Muscle of leg (tissue), 11 donors: ENCODE results near the gene MBNL1. TPM values are rescaled to one million over a fixed set of nuclear protein-coding genes. Genes with fewer than 3 reads are reported as not detected.

Experiments
- DNase-seq: peaks from one replicate; pipeline ENCODE4 v3.0.0; 2013
- H3K27ac ChIP-seq: one replicate; pipeline ENCODE4 v1.5.1; 2013; ENCODE audit warnings: mild to moderate bottlenecking, low read length, control low read depth
- H3K27me3 ChIP-seq: one replicate; pipeline ENCODE4 v1.6.1; 2013; ENCODE audit warnings: low read length; ENCODE audit not compliant: control insufficient read depth, insufficient read depth
- H3K36me3 ChIP-seq: one replicate; pipeline ENCODE4 v1.6.1; 2013; ENCODE audit warnings: low read length; ENCODE audit not compliant: control insufficient read depth, insufficient read depth
- H3K4me1 ChIP-seq: one replicate; pipeline ENCODE4 v1.6.1; 2013; ENCODE audit warnings: low read length; ENCODE audit not compliant: control insufficient read depth, insufficient read depth
- H3K4me3 ChIP-seq: one replicate; pipeline ENCODE4 v1.5.1; 2013; ENCODE audit warnings: low read length, control low read depth
- H3K9me3 ChIP-seq: replicated peaks from 2 replicates; pipeline ENCODE4 v1.6.1; 2013; ENCODE audit warnings: low read depth, low read length; ENCODE audit not compliant: control insufficient read depth
- WGBS: methylation state at CpG from one replicate; pipeline ENCODE4 v1.1.5; 2013; ENCODE audit warnings: missing lambda C conversion rate; ENCODE audit not compliant: insufficient coverage; 5-methylcytosine and 5-hydroxymethylcytosine counted together
- polyA plus RNA-seq, 8 donors: library from polyadenylated mRNA; unstranded; fragments of 120-200 nt; gene quantifications; one replicate each; pipeline versions ENCODE4 v1.2.1 to v1.2.3, GENCODE V29; 2013; ENCODE audit warnings: inconsistent platforms in 1 of 8, low replicate concordance in 1 of 8; ENCODE audit not compliant: insufficient read length in 8 of 8, insufficient read depth in 1 of 8
- total RNA-seq: library from RNA; stranded (reverse); fragments of 120-200 nt; gene quantifications from one replicate; pipeline ENCODE4 v1.2.4, GENCODE V29; 2013

The MBNL1 gene
- total and polyA plus RNA-seq, 9 donors: 37.6 to 87.4 (median 51.5) TPM

DNA sequence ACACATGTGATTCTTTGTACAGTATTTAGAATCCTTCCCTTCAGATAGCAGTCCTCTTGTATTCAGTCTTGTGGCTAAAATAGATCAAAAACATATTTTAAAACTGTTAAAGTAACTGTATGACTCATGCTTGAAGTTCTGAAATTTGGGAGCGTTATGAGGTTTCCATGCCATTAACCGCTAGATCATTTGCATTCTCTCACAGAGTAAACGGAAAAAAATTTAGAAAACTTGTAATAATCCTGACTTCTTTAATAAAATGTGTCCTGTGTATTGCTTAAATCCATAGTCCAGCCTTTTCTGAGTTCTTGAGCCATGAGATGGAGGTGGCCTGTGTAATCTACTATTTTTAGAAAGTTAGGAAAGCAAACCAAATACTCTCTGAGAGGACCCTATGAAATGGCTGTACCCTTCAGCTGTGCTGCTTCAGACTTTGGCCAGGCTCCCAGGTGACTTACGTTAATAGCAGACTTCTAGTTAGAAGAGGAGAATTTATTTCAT is 33.8 kb downstream of the MBNL1 start:
- H3K4me3 ChIP-seq: no peak overlapping the region
- peaks cover 7% of the 10 kb centered on the region for H3K36me3 ChIP-seq
- H3K9me3 ChIP-seq: no peaks in the 10 kb centered on the region
- H3K27me3 ChIP-seq: no peaks in the 10 kb centered on the region
- H3K27ac ChIP-seq: peak overlapping the region; percentile 71
- peak; percentile 87 for DNase-seq
- WGBS: no CpG with 5 or more reads among the region's 4 CpGs
- H3K4me1 ChIP-seq: peaks cover 10% of the 10 kb centered on the region

DNA sequence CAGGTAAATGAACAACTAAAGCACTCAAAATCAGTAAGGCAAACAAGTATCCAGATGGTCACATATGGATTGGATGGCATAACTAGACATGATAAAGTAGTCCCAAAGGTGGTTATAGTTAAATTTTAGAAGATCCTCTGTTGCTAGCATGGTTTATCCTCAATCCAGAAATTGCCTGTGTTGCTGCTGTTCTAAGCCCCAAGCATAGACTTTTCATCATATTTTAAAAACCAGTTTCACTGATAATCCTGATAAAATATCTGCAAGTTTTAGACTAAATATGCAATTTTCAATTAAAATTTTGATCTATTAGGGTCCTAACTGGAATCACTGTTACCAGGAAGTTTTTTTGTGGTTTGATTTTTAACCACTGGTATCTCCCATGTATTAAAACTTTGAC is 35.4 kb downstream of the MBNL1 start:
- Histone ChIP-seq H3K36me3 (peaks cover 7% of the 10 kb centered on the region), H3K9me3 (no peaks in the 10 kb centered on the region), H3K4me1 (peaks cover 8% of the 10 kb centered on the region), H3K27ac (no peak overlapping the region), H3K27me3 (no peaks in the 10 kb centered on the region), H3K4me3 (no peak overlapping the region)
- no peak for DNase-seq

DNA sequence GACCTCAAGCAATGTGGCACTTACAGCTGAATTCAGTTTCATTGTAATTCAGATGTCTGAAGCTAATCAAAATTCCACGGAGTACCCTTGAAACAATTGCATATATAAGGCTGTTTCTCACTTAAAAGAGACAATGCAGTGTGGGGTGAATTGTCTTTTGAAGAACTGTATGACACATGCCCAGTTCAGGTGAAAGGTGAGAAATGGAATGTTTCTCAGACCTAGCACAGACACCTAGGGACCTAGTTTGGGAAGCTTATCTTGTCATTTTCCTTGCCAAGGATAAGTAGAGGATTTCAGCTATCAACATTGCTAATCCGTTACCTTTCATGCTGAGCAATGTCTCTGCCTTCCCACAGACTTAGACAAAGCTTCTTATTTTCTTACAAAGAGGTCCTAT is 36.3 kb downstream of the MBNL1 start:
- no peak for DNase-seq
- no CpG with 5 or more reads among the region's 2 CpGs for WGBS
- H3K4me1 ChIP-seq: peaks cover 5% of the 10 kb centered on the region
- no peaks in the 10 kb centered on the region for H3K9me3 ChIP-seq
- H3K27ac ChIP-seq: no peak overlapping the region
- no peaks in the 10 kb centered on the region for H3K27me3 ChIP-seq
- no peak overlapping the region for H3K4me3 ChIP-seq
- peaks cover 4% of the 10 kb centered on the region for H3K36me3 ChIP-seq

DNA sequence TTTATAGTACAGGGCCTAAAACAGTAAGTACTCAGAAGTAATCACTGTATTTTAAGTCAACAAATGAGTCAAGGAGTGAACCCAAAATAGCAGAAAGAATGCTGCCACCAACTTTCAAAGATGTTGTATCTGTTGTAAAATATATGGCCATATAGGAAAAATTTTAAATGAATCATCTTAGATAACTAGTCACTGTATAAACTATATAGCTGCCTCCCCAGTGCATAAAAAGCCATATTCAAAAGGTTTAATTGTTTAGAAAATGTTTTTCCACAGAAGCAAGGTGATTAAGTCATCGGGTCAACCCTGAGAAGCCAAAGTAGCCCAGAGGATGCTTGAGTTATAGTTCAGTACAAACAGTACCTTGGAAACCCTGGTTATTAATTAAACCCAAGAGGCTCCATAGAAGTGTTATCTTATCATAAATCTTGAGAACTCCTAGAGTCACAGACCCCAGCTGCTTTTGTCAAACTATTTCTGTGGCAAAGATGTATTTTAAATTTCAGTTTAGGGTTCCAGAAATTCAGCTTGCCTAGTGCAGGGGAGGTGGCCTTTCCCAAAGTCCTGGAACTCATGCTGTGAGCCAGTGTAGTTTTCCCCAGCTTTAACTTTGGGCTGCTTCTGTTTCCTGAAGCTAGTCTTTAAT is 39.2 kb downstream of the MBNL1 start:
- Histone ChIP-seq H3K36me3 (no peaks in the 10 kb centered on the region), H3K9me3 (no peaks in the 10 kb centered on the region), H3K4me3 (no peak overlapping the region), H3K4me1 (peaks cover 2% of the 10 kb centered on the region), H3K27ac (no peak overlapping the region), H3K27me3 (no peaks in the 10 kb centered on the region)
- no CpG with 5 or more reads among the region's 1 CpG for WGBS
- DNase-seq: no peak

DNA sequence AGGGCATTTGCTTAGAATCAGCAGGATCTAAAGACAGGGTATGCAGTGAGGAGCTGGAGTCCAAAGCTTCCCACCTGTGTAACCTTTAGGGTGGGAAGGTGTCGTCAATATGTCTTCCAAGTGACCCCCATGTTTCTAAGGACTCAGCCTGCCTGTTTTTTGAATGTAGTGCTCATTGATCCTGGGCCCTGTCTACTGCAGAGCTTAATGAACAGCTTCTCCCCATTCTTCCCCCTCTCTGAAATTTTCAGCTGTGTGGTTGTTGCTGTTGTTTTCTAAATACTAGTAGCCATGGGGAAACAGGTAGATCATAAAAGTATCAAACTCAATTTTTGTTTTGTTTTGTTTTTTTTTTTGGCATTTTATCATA is 39.7 kb downstream of the MBNL1 start:
- Histone ChIP-seq H3K9me3 (no peaks in the 10 kb centered on the region), H3K4me3 (no peak overlapping the region), H3K27me3 (no peaks in the 10 kb centered on the region), H3K36me3 (no peaks in the 10 kb centered on the region), H3K27ac (no peak overlapping the region), H3K4me1 (peaks cover 2% of the 10 kb centered on the region)
- no peak for DNase-seq
- WGBS: 100% methylated on average over 1 of the region's 1 CpG

DNA sequence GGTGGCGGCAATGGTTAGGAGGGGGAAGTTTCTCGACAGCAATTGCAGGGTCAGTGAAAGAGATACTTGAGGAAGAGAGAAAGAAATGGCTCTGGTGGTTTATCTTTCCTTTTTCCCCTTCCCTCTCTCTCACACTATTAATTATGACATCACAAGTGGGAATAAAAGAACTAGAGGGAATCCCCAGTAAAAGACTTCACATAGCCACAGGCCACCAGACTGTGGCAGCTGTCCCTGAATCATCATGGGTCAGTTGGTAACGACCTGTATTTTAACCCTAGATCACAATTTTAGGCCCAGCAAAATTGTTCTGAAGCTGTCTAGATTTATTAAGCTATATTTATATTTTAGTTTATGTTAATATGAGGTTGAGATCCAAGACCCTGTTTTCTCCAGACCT is 40.3 kb downstream of the MBNL1 start:
- peaks cover 2% of the 10 kb centered on the region for H3K4me1 ChIP-seq
- no peaks in the 10 kb centered on the region for H3K27me3 ChIP-seq
- H3K4me3 ChIP-seq: no peak overlapping the region
- no peak overlapping the region for H3K27ac ChIP-seq
- H3K36me3 ChIP-seq: no peaks in the 10 kb centered on the region
- H3K9me3 ChIP-seq: no peaks in the 10 kb centered on the region
- DNase-seq: no peak
- WGBS: no CpG with 5 or more reads among the region's 3 CpGs

DNA sequence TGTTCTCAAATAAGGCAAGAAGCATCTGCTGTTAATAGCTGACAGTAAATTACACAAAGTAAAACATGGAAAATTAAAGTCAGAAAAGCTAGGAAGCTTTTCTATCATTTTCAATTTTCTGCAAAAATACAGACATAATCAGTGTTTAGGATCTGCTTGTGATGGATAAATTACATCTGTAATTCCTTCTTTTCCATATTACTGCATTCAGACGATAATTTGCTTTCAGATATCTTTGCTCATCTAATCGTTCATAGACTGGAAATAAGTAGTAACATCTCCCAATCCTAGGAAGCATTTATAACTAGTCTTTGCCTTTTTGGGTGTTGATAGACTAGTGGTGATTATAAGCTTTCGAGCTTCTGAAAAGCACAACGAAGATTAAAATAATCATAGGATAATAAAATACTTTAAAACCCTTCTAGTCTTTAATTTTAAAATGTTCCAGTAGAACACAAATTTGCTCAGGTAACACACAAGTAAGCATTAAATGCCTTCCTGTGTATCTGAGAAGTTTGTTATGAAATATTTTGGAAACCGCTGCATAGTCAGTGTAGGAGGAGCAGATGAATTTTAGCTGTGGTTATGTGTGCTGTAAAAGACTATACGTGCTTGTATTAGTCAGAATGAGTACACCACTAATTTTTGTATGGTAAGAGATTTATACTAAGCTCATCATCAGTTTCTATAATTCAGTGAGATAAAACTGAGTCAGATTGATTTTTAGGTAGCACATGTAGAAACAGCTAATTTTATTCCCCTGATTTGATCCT is 41.0 kb downstream of the MBNL1 start:
- no CpG with 5 or more reads among the region's 6 CpGs for WGBS
- H3K4me1 ChIP-seq: peaks cover 2% of the 10 kb centered on the region
- H3K36me3 ChIP-seq: no peaks in the 10 kb centered on the region
- no peaks in the 10 kb centered on the region for H3K27me3 ChIP-seq
- no peak overlapping the region for H3K4me3 ChIP-seq
- no peak overlapping the region for H3K27ac ChIP-seq
- no peaks in the 10 kb centered on the region for H3K9me3 ChIP-seq
- DNase-seq: no peak

DNA sequence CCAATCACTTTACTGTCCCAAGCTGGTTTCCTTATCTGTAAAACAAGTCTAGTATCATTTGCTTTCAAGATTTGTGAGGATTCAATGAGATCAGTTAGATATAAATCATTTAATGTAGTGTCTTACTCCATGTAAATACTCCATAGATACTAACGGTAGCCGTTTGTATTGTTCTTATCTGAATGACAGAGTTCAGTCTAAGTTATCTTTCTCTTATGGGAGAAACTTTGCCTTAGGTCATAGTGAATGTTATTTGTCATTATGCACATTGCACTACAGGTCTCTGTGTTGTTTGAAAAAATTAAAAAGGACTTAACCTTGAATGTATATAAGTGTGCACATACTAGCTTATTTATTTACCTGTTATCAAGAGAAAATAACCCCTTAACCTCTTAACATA is 44.7 kb downstream of the MBNL1 start:
- DNase-seq: no peak
- H3K27me3 ChIP-seq: no peaks in the 10 kb centered on the region
- H3K27ac ChIP-seq: no peak overlapping the region
- no peaks in the 10 kb centered on the region for H3K36me3 ChIP-seq
- H3K9me3 ChIP-seq: no peaks in the 10 kb centered on the region
- no CpG with 5 or more reads among the region's 2 CpGs for WGBS
- H3K4me1 ChIP-seq: peaks cover under 1% of the 10 kb centered on the region
- no peak overlapping the region for H3K4me3 ChIP-seq

DNA sequence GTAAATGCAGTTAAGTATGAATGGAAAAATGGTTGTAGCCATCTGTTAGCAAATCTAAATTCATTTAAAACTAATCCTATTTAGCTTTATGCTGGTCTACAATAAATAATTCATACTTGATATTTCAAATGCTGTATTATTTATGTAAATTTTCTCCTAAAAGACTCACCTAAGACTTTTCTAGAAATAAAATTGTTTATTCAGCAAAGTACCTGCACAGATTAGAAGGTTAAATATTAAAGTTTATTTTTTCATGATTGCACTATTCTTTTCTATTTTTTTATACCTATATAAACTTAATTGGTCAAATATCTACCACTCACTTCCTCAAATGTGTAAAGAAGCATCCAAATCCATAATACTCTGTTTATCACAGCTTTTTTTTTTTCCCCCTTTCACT is 45.2 kb downstream of the MBNL1 start:
- no peak for DNase-seq
- Histone ChIP-seq H3K27ac (no peak overlapping the region), H3K4me3 (no peak overlapping the region), H3K36me3 (no peaks in the 10 kb centered on the region), H3K4me1 (no peaks in the 10 kb centered on the region), H3K9me3 (no peaks in the 10 kb centered on the region), H3K27me3 (no peaks in the 10 kb centered on the region)

DNA sequence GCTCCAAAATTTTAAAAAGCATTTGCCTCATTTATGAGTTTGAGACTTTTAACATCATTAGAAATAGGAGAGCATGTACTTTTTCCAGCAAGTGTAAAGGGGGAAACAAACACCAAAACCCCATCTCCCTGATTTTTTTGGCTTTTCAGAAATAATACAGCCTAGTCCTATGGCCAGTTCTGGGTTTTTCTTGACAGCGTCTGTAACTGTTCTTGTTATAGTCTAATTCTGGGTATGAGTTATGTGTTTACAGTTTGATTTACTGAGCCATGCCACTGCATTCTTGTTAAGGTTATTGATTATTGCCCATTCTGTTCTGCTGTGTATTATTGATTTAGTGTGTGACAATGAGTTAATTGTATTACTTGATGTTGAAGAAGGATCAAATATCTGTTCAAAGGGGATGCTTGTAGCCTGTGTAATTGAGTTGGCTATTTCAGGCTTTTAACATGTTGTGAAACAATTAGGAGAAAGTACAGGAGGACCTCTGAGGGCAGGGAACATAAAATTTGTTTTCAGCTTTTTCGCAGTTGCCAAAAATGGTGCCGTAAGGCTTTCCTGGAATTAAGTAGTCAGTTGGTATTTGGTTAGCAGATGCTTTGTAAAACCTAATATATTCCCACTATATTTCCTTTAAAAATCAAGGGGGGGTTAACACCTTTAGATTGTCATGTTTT is 46.1 kb downstream of the MBNL1 start:
- Histone ChIP-seq H3K27ac (no peak overlapping the region), H3K4me1 (no peaks in the 10 kb centered on the region), H3K36me3 (no peaks in the 10 kb centered on the region), H3K9me3 (no peaks in the 10 kb centered on the region), H3K27me3 (no peaks in the 10 kb centered on the region), H3K4me3 (no peak overlapping the region)
- WGBS: no CpG with 5 or more reads among the region's 3 CpGs
- DNase-seq: no peak
